ENCODE measurements around the gene HOXB3. TPM values are rescaled to one million over a fixed set of nuclear protein-coding genes. Genes with fewer than 3 reads are reported as not detected.

Gene HOXB3
- total and polyA plus RNA-seq, 2 of the 4 experiments (the other 2 are of a cell fraction) = 6.3 to 59.6 TPM

DNA sequence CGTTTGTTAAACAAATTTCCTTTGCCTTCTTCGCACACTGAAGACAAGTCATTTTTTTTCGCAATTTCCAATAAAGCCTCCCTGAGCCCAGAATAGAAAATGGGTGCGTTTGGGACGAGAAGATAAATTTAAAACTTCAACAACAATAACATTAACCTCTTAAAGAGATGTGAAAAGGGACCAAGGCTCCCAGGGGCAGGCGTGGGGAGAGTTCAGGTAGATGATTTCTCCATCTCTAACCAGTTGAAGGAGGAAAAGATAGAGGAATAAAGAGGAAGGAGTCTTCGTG is 10.6 kb downstream of the HOXB3 start:
- H2BK15ac ChIP-seq (ENCODE audit: low read depth, low read length) = peak overlapping the region; percentile 63
- H3K27me3 ChIP-seq (ENCODE audit: control insufficient read depth, insufficient read depth, low read length) = no peaks in the 10 kb centered on the region
- H3K23ac ChIP-seq (ENCODE audit: low read depth, low read length) = peak overlapping the region; percentile 100
- H3K9ac ChIP-seq (ENCODE audit: low read depth, low read length) = peak overlapping the region; percentile 96
- peaks cover 16% of the 10 kb centered on the region for H3K4me1 ChIP-seq (ENCODE audit: control insufficient read depth, insufficient read depth, low read length)
- H3K9me1 ChIP-seq (ENCODE audit: insufficient read depth, low read length) = no peaks in the 10 kb centered on the region; the same call in 1 of the 2 replicates
- TF ChIP-seq, protein P1, sequence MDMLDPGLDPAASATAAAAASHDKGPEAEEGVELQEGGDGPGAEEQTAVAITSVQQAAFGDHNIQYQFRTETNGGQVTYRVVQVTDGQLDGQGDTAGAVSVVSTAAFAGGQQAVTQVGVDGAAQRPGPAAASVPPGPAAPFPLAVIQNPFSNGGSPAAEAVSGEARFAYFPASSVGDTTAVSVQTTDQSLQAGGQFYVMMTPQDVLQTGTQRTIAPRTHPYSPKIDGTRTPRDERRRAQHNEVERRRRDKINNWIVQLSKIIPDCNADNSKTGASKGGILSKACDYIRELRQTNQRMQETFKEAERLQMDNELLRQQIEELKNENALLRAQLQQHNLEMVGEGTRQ (IDR thresholded peaks at IDR 0.05; ENCODE audit: low read depth, low read length) = no peak
- TF ChIP-seq NFE2L2 (IDR thresholded peaks at IDR 0.05; ENCODE audit: low read depth, low read length) = no peak
- TF ChIP-seq POLR2A (IDR thresholded peaks at IDR 0.05; ENCODE audit: low read depth, low read length) = no peak
- TF ChIP-seq MXI1 (IDR thresholded peaks at IDR 0.05; ENCODE audit: borderline replicate concordance, low read depth, low read length) = no peak
- TF ChIP-seq RAD21 (IDR thresholded peaks at IDR 0.05; ENCODE audit: low read length) = no peak
- no peak for TF ChIP-seq MAZ (IDR thresholded peaks at IDR 0.05; ENCODE audit: borderline replicate concordance, low read depth, low read length)
- no peak for TF ChIP-seq CHD1 (IDR thresholded peaks at IDR 0.05; ENCODE audit: low read depth, low read length)
- TF ChIP-seq, protein P2, sequence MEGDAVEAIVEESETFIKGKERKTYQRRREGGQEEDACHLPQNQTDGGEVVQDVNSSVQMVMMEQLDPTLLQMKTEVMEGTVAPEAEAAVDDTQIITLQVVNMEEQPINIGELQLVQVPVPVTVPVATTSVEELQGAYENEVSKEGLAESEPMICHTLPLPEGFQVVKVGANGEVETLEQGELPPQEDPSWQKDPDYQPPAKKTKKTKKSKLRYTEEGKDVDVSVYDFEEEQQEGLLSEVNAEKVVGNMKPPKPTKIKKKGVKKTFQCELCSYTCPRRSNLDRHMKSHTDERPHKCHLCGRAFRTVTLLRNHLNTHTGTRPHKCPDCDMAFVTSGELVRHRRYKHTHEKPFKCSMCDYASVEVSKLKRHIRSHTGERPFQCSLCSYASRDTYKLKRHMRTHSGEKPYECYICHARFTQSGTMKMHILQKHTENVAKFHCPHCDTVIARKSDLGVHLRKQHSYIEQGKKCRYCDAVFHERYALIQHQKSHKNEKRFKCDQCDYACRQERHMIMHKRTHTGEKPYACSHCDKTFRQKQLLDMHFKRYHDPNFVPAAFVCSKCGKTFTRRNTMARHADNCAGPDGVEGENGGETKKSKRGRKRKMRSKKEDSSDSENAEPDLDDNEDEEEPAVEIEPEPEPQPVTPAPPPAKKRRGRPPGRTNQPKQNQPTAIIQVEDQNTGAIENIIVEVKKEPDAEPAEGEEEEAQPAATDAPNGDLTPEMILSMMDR (conservative IDR thresholded peaks at IDR 0.05; ENCODE audit: low read depth, low read length) = no peak
- TF ChIP-seq SMC3 (IDR thresholded peaks at IDR 0.05; ENCODE audit: low read depth, low read length) = no peak
- TF ChIP-seq CEBPB (IDR thresholded peaks at IDR 0.05; ENCODE audit: low read depth, low read length) = no peak
- no peak for TF ChIP-seq FOS (IDR thresholded peaks at IDR 0.05; ENCODE audit: low read depth, low read length)
- no peak for TF ChIP-seq BHLHE40 (IDR thresholded peaks at IDR 0.05; ENCODE audit: low read depth, low read length)
- peak overlapping the region; percentile 60 for H3K4me3 ChIP-seq (ENCODE audit: insufficient read depth, low read depth, low read length)
- POLR2A ChIA-PET (ENCODE audit: unreplicated experiment) = interaction anchor here (0.5 to 1.2 kb wide), 3 partner anchors 24 to 38 kb away, joined by 3 read pairs; no protein-coding TSS in a partner anchor
- peak overlapping the region; percentile 97 for H3K14ac ChIP-seq (replicated peaks; ENCODE audit: low read depth, low read length)
- intact Hi-C loops (cut with micrococcal nuclease) = no loop called here
- BruUV-seq (replicated peaks) = no TSS peak
- peak overlapping the region; percentile 89 to 94 for H4K8ac ChIP-seq (ENCODE audit: low read depth in 2 of 2, low read length in 2 of 2)
- no peaks in the 10 kb centered on the region for H3K79me1 ChIP-seq (ENCODE audit: low read depth in 1 of 2, low read length in 2 of 2)
- peak overlapping the region; percentile 99 for H3K27ac ChIP-seq (ENCODE audit: insufficient read depth, low read length)
- H2AK9ac ChIP-seq (replicated peaks; ENCODE audit: low read depth, low read length, poor library complexity) = peak overlapping the region; percentile 75
- peaks cover 31% of the 10 kb centered on the region for H3K36me3 ChIP-seq (ENCODE audit: control insufficient read depth, insufficient read depth, low read length)
- peak overlapping the region; percentile 97 for H3K4ac ChIP-seq (ENCODE audit: low read depth, low read length)
- H3K56ac ChIP-seq (ENCODE audit: extremely low read depth, insufficient read depth, low read length) = peak overlapping the region; percentile 99
- peak overlapping the region; percentile 91 for H3K4me2 ChIP-seq (ENCODE audit: low read depth, low read length)
- DNase-seq (no peak), ATAC-seq (ENCODE audit: low read depth) (no peak)
- peak overlapping the region; percentile 99 for H2BK5ac ChIP-seq (ENCODE audit: low read depth, low read length, poor library complexity, severe bottlenecking)
- peak overlapping the region; percentile 93 for H4K5ac ChIP-seq (ENCODE audit: low read depth, low read length)
- peak overlapping the region; percentile 92 for H4K91ac ChIP-seq (ENCODE audit: insufficient read depth, low read depth, low read length)
- H3K18ac ChIP-seq (ENCODE audit: low read depth, low read length) = peak overlapping the region; percentile 93
- peak overlapping the region; percentile 87 for H2AK5ac ChIP-seq (ENCODE audit: low read depth, low read length)
- H2BK120ac ChIP-seq (ENCODE audit: low read depth, low read length) = peak overlapping the region; percentile 93
- CTCF ChIA-PET = no interaction called here
- H4K20me1 ChIP-seq (ENCODE audit: insufficient read depth, low read length) = peaks cover 5% of the 10 kb centered on the region
- dilution Hi-C loops (cut with HindIII; ENCODE audit: low sequenced_read_pairs, unreplicated experiment) = no loop called here
- H2AFZ ChIP-seq (replicated peaks; ENCODE audit: low read length, poor library complexity) = peak overlapping the region; percentile 71
- no CpG with 5 or more reads among the region's 7 CpGs for WGBS, 2 experiments (ENCODE audit: extremely low coverage in 2 of 2, insufficient read length in 1 of 2)
- H3K9me3 ChIP-seq (ENCODE audit: control insufficient read depth, insufficient read depth, low read length) = no peaks in the 10 kb centered on the region
- H2BK20ac ChIP-seq (ENCODE audit: low read depth, low read length) = peak overlapping the region; percentile 61
- in situ Hi-C loops (cut with MboI; ENCODE audit: low sequenced_read_pairs) = no loop called here
